ENCODE results near the gene WSCD1. TPM values are rescaled to one million over a fixed set of nuclear protein-coding genes. Genes with fewer than 3 reads are reported as not detected.

Gene WSCD1
- total and polyA plus RNA-seq, 8 donors = 2.9 to 6.7 (median 4.4) TPM

DNA sequence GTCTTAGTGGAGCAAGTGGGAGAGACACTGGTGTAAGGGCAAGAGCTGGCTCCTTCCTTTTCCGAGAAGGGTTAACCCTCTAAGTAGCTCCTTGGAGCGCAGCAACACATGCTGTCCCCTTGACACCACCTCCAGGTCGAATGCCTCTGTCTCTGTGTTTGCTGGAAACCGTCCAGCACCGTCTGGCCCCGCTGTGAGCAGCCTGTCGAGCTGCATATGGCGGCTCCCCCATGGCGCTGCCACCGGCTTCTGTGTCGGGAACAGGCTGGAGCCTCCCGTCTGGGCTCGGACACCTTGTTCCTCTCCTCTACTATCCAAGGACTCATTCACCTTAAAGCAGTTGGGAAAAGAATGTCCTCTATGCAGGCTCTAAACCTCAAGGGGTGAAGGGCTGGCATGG lies 28.9 kb upstream of the WSCD1 start:
- TF ChIP-seq, protein P1, sequence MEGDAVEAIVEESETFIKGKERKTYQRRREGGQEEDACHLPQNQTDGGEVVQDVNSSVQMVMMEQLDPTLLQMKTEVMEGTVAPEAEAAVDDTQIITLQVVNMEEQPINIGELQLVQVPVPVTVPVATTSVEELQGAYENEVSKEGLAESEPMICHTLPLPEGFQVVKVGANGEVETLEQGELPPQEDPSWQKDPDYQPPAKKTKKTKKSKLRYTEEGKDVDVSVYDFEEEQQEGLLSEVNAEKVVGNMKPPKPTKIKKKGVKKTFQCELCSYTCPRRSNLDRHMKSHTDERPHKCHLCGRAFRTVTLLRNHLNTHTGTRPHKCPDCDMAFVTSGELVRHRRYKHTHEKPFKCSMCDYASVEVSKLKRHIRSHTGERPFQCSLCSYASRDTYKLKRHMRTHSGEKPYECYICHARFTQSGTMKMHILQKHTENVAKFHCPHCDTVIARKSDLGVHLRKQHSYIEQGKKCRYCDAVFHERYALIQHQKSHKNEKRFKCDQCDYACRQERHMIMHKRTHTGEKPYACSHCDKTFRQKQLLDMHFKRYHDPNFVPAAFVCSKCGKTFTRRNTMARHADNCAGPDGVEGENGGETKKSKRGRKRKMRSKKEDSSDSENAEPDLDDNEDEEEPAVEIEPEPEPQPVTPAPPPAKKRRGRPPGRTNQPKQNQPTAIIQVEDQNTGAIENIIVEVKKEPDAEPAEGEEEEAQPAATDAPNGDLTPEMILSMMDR (IDR thresholded peaks at IDR 0.05) = no peak
- H3K27me3 ChIP-seq = peaks cover 0 to 9% of the 10 kb centered on the region in 2 donors
- intact Hi-C loops (cut with DNase I) = no loop called here
- H3K4me3 ChIP-seq = no peak overlapping the region
- H3K4me1 ChIP-seq = no peaks in the 10 kb centered on the region
- DNase-seq (no peak), ATAC-seq (no peak)
- no peaks in the 10 kb centered on the region for H3K36me3 ChIP-seq
- no peaks in the 10 kb centered on the region for H3K9me3 ChIP-seq
- H3K27ac ChIP-seq = no peak overlapping the region

DNA sequence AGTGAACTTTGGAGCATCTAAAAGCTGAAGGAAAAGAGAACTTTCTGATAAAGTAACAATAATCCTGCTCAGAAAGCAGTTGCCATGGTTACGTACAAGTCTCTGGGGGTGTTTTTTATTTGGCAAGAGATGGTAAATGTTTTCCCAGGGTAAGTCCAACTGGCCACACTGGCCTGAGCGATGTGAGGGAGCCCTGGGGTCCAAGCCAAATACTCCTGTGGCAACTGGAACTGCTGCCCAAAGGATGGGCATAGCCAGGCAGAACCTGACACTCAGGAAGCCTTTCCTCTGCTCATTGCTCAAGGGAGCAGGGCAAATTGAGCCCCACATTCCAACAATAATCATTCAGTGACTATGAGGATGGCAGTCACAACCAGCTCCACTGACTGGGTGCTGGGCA lies 26.8 kb upstream of the WSCD1 start:
- DNase-seq (no peak), ATAC-seq (no peak)
- H3K27ac ChIP-seq = no peak overlapping the region
- peaks cover 0 to 9% of the 10 kb centered on the region in 2 donors for H3K27me3 ChIP-seq
- H3K4me1 ChIP-seq = no peaks in the 10 kb centered on the region
- H3K9me3 ChIP-seq = no peaks in the 10 kb centered on the region
- intact Hi-C loops (cut with DNase I) = no loop called here
- H3K36me3 ChIP-seq = no peaks in the 10 kb centered on the region
- TF ChIP-seq, protein P1 (IDR thresholded peaks at IDR 0.05) = no peak
- no peak overlapping the region for H3K4me3 ChIP-seq

DNA sequence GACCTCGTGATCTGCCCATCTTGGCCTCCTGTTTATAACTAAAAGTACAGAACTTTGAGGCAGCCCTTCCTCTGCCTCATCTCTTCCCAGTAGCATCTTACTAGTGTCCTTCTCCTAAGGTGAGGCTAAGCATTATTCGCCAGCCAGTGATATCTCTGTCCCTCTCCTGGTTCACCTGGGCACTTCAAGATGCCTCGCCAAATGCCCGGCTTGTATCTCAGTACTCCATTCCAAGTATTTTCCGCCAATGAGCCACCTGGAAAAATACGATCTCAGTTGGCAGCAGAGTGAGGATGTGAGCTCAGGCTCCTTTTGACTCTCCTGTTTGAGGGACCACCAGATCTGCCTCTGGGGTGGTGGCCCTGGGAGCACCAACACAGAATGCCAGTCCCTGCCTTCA lies 25.9 kb upstream of the WSCD1 start:
- H3K9me3 ChIP-seq = no peaks in the 10 kb centered on the region
- no peak for DNase-seq
- TF ChIP-seq, protein P1 (IDR thresholded peaks at IDR 0.05) = no peak
- H3K27me3 ChIP-seq = peaks cover 0 to 9% of the 10 kb centered on the region in 2 donors
- intact Hi-C loops (cut with DNase I) = no loop called here
- no peaks in the 10 kb centered on the region for H3K4me1 ChIP-seq
- no peak overlapping the region for H3K27ac ChIP-seq
- no peak for ATAC-seq
- no peak overlapping the region for H3K4me3 ChIP-seq
- no peaks in the 10 kb centered on the region for H3K36me3 ChIP-seq

DNA sequence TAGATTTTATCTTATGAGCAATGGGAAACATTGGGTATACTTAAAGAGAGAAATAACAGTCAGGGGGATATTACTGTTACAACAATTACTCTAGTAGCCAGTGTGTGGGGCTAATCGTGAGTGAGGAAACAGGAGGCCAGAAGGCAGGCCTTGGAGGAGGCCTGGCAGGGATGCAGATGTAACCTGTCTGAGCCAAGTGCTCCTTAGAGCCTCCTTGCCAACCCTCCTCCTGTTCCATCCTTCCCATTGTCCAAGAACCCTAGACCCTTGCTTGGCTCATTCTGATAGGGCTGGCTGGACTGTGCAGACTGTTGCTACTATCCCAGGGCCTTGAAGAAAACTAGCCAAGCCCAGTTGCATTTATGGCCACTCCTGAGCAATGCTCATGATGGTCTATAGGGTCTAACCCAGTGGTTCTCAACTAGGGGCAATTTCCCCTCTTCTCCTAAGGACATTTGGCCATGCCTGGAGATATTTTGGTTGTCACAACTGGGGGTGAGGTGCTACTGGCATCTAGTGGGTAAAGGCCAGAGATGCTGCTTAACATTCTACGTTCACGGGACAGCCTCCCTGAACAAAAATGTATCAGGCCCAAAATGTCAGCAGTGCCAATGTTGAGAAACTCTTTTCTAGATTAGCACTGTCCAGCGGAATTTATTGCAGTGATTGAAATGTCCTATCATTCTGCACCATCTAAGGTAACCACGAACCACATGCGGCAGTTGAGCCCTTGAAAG lies 24.4 kb upstream of the WSCD1 start:
- TF ChIP-seq, protein P1 (IDR thresholded peaks at IDR 0.05) = no peak
- H3K4me1 ChIP-seq = no peaks in the 10 kb centered on the region
- H3K36me3 ChIP-seq = no peaks in the 10 kb centered on the region
- H3K4me3 ChIP-seq = no peak overlapping the region
- DNase-seq (no peak), ATAC-seq (no peak)
- H3K9me3 ChIP-seq = no peaks in the 10 kb centered on the region
- intact Hi-C loops (cut with DNase I) = no loop called here
- no peak overlapping the region for H3K27ac ChIP-seq
- H3K27me3 ChIP-seq = peaks cover 0 to 7% of the 10 kb centered on the region in 2 donors

DNA sequence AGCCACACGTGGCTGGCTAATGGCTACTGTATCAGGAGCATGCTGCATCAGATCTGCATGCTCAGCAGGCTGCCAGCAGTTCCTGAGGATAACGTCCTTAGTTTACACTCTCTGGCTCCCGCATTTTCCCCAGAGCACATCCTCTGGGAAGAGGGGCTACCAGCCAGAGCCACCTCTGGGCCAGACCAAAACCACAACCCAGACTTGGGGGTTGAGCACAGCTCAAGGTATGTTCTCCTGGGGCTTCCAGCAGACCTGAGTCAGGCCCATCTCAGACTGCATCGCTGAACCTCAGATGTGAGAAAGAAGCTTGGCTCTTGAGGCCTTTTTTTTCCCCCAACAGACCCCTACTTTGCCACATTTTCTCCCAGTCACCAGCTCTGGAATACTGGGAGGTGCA lies 23.7 kb upstream of the WSCD1 start:
- Histone ChIP-seq H3K27me3 (peaks cover 0 to under 1% of the 10 kb centered on the region in 2 donors), H3K27ac (no peak overlapping the region), H3K9me3 (no peaks in the 10 kb centered on the region), H3K4me3 (no peak overlapping the region), H3K4me1 (no peaks in the 10 kb centered on the region), H3K36me3 (no peaks in the 10 kb centered on the region)
- DNase-seq = no peak
- TF ChIP-seq, protein P1 (IDR thresholded peaks at IDR 0.05) = no peak
- intact Hi-C loops (cut with DNase I) = no loop called here
- no peak for ATAC-seq
